Heart right ventricle (tissue), 16 donors: ENCODE data around the gene CCNE1. TPM values are rescaled to one million over a fixed set of nuclear protein-coding genes. Genes with fewer than 3 reads are reported as not detected.
"Not testable (repeated sequence)": the region's sequence is repeated elsewhere in the genome, so short reads cannot be mapped to it uniquely, and the experiment has no call there.

Experiments
- ATAC-seq, 8 donors: fragments of 200-7000 bp; cut with Tn5 transposase; one replicate each; pipeline ENCODE4 v1.9.1; 2020; ENCODE audit warnings: mild to moderate bottlenecking in 8 of 8, moderate library complexity in 8 of 8, moderate number of reproducible peaks in 1 of 8
- DNase-seq, 2 donors: peaks; one replicate each; pipeline ENCODE4 v3.0.0-alpha.2; 2020
- H3K27ac ChIP-seq, 10 donors: fragments of 200-600 bp; sonication (generic) in 2 of 10; one replicate each; pipeline versions ENCODE4 v1.5.0 to v1.8.0; 2020 to 2022; ENCODE audit warnings: mild to moderate bottlenecking in 3 of 10
- H3K27me3 ChIP-seq, 7 donors: fragments of 200-600 bp; one replicate each; pipeline ENCODE4 v1.8.0; 2021 to 2022; ENCODE audit warnings: mild to moderate bottlenecking in 2 of 7
- H3K36me3 ChIP-seq, 9 donors: fragments of 200-600 bp; sonication (generic) in 1 of 9; one replicate each; pipeline versions ENCODE4 v1.5.0 to v1.8.0; 2020 to 2022; ENCODE audit warnings: mild to moderate bottlenecking in 2 of 9
- H3K4me1 ChIP-seq, 9 donors: fragments of 200-600 bp; sonication (generic) in 1 of 9; one replicate each; pipeline versions ENCODE4 v1.5.0 to v1.8.0; 2020 to 2022; ENCODE audit warnings: mild to moderate bottlenecking in 4 of 9
- H3K4me3 ChIP-seq, 10 donors: fragments of 200-600 bp; sonication (generic) in 2 of 10; one replicate each; pipeline versions ENCODE4 v1.5.0 to v1.8.0; 2020 to 2022; ENCODE audit warnings: mild to moderate bottlenecking in 7 of 10, moderate library complexity in 2 of 10
- H3K9me3 ChIP-seq, 11 donors: fragments of 200-600 bp in 10 of 11; sonication (generic) in 2 of 11; one replicate each; pipeline versions ENCODE4 v1.5.0 to v1.8.0; 2013 to 2022; ENCODE audit warnings: mild to moderate bottlenecking in 2 of 11, control low read depth in 1 of 11, moderate library complexity in 1 of 11
- WGBS, 2 donors: extraction: QIAGEN DNeasy Blood & Tissue Kit; methylation state at CpG; one replicate each; pipeline ENCODE4 v1.1.7; 2013; ENCODE audit warnings: inconsistent platforms in 1 of 2; 5-methylcytosine and 5-hydroxymethylcytosine counted together
- intact Hi-C, 10 donors: fragments of 100-400 bp; cut with DNase I; formaldehyde crosslinking; loops; one replicate each; pipeline versions ENCODE4 v1.11.1 to v1.14.2; 2022
- polyA plus RNA-seq, 2 donors: library from polyadenylated mRNA; stranded (reverse); fragments of 200-250 nt; gene quantifications; one replicate each; pipeline ENCODE4 v1.2.3, GENCODE V29; 2013
- total RNA-seq, 10 donors: library from RNA; stranded (reverse); fragmentation: NEBNext Ultra II Directional in 3 of 10; extraction: Animal tissue kit (Norgen Biotek cat#: 25700) in 3 of 10; gene quantifications; one replicate each; pipeline versions ENCODE4 v1.2.1 to v1.2.4, GENCODE V29; 2021 to 2023
- TF ChIP-seq, protein P1 (sequence below), 9 donors: fragments of 200-600 bp; sonication (generic) in 2 of 9; IDR thresholded peaks; one replicate each; pipeline versions ENCODE4 v1.5.0 to v1.8.0; 2021 to 2022; ENCODE audit warnings: antibody characterized with exemption in 9 of 9, mild to moderate bottlenecking in 5 of 9, moderate library complexity in 1 of 9
- donor health status: Arrhythmogenic right ventricular cardiomyopathy.
- donor health status: ischemic (EF 13 %, LVEDD 7.1; RV severe dilation, severe dysfunction).
- donor health status: healthy with polysubstance abuse.
- donor health status: DM: no; HTN: yes; CAD: no.
- donor health status: DM: no; HTN: no; CAD: no.
- donor health status: ischemic (EF 25% LVEDD 6.9; RV normal size, moderate dysfunction).
- donor health status: ischemic (EF 25% LVEDD 5.7; RV mildly dilated, moderate dysfunction).
- donor health status: healthy.
- donor health status: DM: yes; HTN: yes; CAD: no.
- donor health status: Ischemic cardiomyopathy.
- donor health status: ischemic (EF 35%, LVEDD 5.7; RV mildly dilated, moderate dysfunction).
- donor health status: nonischemic (EF 11% LVEDD 7.7; RV severe dilation, severe dysfunction).
- donor health status: DM: yes; HTN: yes; CAD: no.
- donor health status: PGD.
- donor health status: ischemic (EF 29% LVEDD 5.4; RV normal size, mild dysfunction).
- donor health status: nonischemic (EF 23%, LVEDD 6.1; RV moderate dilation, normal function).

Gene CCNE1
- total and polyA plus RNA-seq, 12 donors: 1.4 to 4.0 (median 2.4) TPM

DNA sequence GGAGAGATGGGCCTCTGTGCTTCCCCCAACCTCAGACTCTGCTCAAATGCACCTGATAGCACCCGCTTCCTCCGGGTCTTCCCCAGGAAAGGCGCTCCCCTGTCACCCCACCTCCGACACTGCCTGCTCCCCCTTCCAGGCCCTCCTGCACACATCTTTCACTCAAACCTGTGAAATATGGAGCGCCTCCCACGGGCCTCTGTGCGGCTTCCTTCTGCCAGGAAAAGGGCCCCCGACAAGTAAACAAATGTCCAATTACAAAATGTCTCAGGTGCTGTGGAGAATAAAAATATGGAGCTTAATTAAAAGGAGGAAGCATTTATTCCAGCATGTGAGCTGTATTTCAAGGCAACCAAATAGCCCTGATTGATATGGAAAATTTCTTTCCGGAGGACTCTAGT, 15.6 kb upstream of the CCNE1 start:
- Histone ChIP-seq H3K27me3 (peaks cover 0 to 13% (median 0%) of the 10 kb centered on the region in 7 donors), H3K4me3 (no peak overlapping the region), H3K9me3 (no peaks in the 10 kb centered on the region), H3K27ac (no peak overlapping the region), H3K36me3 (no peaks in the 10 kb centered on the region), H3K4me1 (no peaks in the 10 kb centered on the region)
- DNase-seq (no peak), ATAC-seq (no peak)
- WGBS, 2 donors: 66 to 67% methylated on average over 9 of the region's 9 CpGs
- TF ChIP-seq, protein P1, sequence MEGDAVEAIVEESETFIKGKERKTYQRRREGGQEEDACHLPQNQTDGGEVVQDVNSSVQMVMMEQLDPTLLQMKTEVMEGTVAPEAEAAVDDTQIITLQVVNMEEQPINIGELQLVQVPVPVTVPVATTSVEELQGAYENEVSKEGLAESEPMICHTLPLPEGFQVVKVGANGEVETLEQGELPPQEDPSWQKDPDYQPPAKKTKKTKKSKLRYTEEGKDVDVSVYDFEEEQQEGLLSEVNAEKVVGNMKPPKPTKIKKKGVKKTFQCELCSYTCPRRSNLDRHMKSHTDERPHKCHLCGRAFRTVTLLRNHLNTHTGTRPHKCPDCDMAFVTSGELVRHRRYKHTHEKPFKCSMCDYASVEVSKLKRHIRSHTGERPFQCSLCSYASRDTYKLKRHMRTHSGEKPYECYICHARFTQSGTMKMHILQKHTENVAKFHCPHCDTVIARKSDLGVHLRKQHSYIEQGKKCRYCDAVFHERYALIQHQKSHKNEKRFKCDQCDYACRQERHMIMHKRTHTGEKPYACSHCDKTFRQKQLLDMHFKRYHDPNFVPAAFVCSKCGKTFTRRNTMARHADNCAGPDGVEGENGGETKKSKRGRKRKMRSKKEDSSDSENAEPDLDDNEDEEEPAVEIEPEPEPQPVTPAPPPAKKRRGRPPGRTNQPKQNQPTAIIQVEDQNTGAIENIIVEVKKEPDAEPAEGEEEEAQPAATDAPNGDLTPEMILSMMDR (IDR thresholded peaks at IDR 0.05): no peak
- intact Hi-C loops: no loop called here

DNA sequence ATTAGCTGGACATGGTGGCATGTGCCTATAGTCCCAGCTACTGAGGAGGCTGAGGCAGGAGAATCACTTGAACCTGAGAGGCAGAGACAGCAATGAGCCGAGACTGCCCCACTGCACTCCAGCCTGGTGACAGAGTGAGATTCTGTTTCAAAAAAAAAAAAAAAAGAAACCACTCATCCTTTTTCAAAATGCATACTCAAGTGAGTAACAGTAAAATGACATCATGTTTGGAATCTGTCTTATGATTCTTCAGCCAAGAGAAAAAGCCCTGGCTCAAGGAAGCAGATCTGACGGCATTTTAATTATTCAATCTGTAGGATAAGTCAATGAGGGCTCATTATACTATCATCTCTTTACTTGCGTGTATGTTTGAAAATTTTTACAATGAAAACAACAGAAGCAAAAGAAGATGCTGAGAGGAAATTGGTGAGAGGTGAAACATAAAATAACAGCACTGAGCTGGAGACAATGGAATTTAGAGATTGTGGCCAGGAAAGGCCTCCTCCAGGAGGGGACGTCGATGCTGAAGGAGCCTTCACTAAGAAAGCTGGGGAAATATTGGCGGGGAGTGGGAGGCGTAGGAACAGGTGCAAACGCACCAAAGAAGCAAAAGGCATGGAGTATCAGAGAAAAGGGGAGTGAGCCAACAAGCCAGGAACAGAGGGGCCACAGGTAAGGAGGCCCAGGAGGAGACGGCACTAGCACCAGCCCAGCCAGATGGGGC, 12.9 kb upstream of the CCNE1 start:
- Histone ChIP-seq H3K4me3 (no peak overlapping the region), H3K27ac (no peak overlapping the region), H3K36me3 (no peaks in the 10 kb centered on the region), H3K4me1 (no peaks in the 10 kb centered on the region), H3K9me3 (no peaks in the 10 kb centered on the region), H3K27me3 (peaks cover 0 to 9% (median 0%) of the 10 kb centered on the region in 7 donors)
- DNase-seq (no peak), ATAC-seq (no peak)
- 60 to 66% methylated on average over 9 of the region's 9 CpGs for WGBS, 2 donors
- TF ChIP-seq, protein P1 (IDR thresholded peaks at IDR 0.05): no peak
- intact Hi-C loops: no loop called here

- ATAC-seq: no peak
Observed at GRCh38 chr19:29800100-29800825, 11.5 kb upstream of the CCNE1 start.

DNA sequence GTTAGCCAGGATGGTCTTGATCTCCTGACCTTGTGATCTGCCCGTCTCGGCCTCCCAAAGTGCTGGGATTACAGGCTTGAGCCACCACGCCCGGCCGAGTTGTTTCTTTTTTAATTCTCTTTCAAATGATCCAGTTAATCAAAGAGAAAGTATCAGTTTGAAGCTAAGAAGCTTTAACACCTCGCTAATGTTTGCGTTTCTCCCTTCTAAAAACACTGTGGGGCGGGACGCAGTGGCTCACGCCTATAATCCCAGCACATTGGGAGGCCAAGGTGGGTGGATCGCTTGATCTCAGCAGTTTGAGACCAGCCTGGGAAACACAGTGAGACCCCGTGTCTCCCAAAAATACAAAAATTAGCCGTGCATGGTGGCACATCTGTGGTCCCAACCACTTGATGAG, 7.8 kb upstream of the CCNE1 start:
- H3K36me3 ChIP-seq, ATAC-seq, H3K4me3 ChIP-seq, intact Hi-C loops, DNase-seq, H3K27ac ChIP-seq, H3K27me3 ChIP-seq, H3K9me3 ChIP-seq: not testable (repeated sequence)
- 89 to 94% methylated on average over 13 of the region's 13 CpGs for WGBS, 2 donors
- peaks cover 0 to 18% (median 11%) of the 10 kb centered on the region in 9 donors for H3K4me1 ChIP-seq

More at GRCh38 chr19:29800100-29800825, 11.5 kb upstream of the CCNE1 start:
- H3K36me3 ChIP-seq: no peaks in the 10 kb centered on the region
- intact Hi-C loops: no loop called here
- no peaks in the 10 kb centered on the region for H3K9me3 ChIP-seq
- 78 to 79% methylated on average over 12 of the region's 12 CpGs for WGBS, 2 donors
- no peak overlapping the region for H3K27ac ChIP-seq
- H3K4me1 ChIP-seq: peaks cover 0 to 3% (median 1%) of the 10 kb centered on the region in 9 donors
- no peak for DNase-seq
- H3K27me3 ChIP-seq: peaks cover 0 to under 1% (median 0%) of the 10 kb centered on the region in 7 donors
- H3K4me3 ChIP-seq: no peak overlapping the region
- TF ChIP-seq, protein P1 (IDR thresholded peaks at IDR 0.05): no peak
